HG03575 (cell line): ENCODE data around the gene AVPR2.

Experiments
- ATAC-seq: cut with Tn5 transposase; IDR thresholded peaks from one replicate; pipeline ENCODE4 v1.9.1; 2021; ENCODE audit not compliant: unreplicated experiment, insufficient number of reproducible peaks, low FRiP score; ENCODE audit errors: extremely low read depth

Gene AVPR2

GRCh38 chrX:153944140-153944799 is 39.8 kb downstream of the AVPR2 start, which contains the start of gene RENBP:
TSS of gene RENBP (minus strand) at chrX:153944643. CDS start at chrX:153944610, 33 bp downstream.
- no peak for ATAC-seq

- ATAC-seq = no peak
Observed at GRCh38 chrX:153944800-153945150, 40.3 kb downstream of the AVPR2 start.

- ATAC-seq = no peak
Observed at GRCh38 chrX:153945956-153946943, 41.8 kb downstream of the AVPR2 start.

- no peak for ATAC-seq
Observed at GRCh38 chrX:153947009-153947769, 42.7 kb downstream of the AVPR2 start.

- ATAC-seq = no peak
Observed at GRCh38 chrX:153948002-153948466, 43.6 kb downstream of the AVPR2 start.

GRCh38 chrX:153948847-153949805 is 44.7 kb downstream of the AVPR2 start:
- ATAC-seq = no peak

- ATAC-seq = no peak
Observed at GRCh38 chrX:153950127-153950526, 45.7 kb downstream of the AVPR2 start.

GRCh38 chrX:153951683-153952372 is 47.4 kb downstream of the AVPR2 start:
- no peak for ATAC-seq

- no peak for ATAC-seq
Observed at GRCh38 chrX:153952373-153953026, 48.0 kb downstream of the AVPR2 start.

GRCh38 chrX:153953342-153953830 is 48.9 kb downstream of the AVPR2 start:
- ATAC-seq = no peak

- no peak for ATAC-seq
Observed at GRCh38 chrX:153953892-153954557, 49.6 kb downstream of the AVPR2 start.

GRCh38 chrX:153954558-153955227 is 50.2 kb downstream of the AVPR2 start:
- no peak for ATAC-seq

GRCh38 chrX:153955228-153955732 is 50.8 kb downstream of the AVPR2 start:
- ATAC-seq = no peak

GRCh38 chrX:153956044-153956907 is 51.8 kb downstream of the AVPR2 start:
- ATAC-seq = no peak
